Left lobe of liver (tissue), 1 donor: ENCODE data around the gene XNDC1N. TPM values are rescaled to one million over a fixed set of nuclear protein-coding genes. Genes with fewer than 3 reads are reported as not detected.

ENCODE experiments used
- total RNA-seq: library from RNA; stranded (reverse); gene quantifications from one replicate; pipeline ENCODE4 v1.2.1, GENCODE V29; 2021
- donor health status: DM: no; HTN: yes; CAD: no.

The XNDC1N gene
- total RNA-seq, 1 donor from 2014 or later: 3.4 TPM

Other genes starting within 250 kb of the XNDC1N start
- not detected for gene DEFB108B, start 95.4 kb downstream of the XNDC1N start, total RNA-seq
- gene DEFB131B, start 50.1 kb downstream of the XNDC1N start, total RNA-seq: not detected
- gene RNF121, start 452 bp upstream of the XNDC1N start, total RNA-seq: 18.5 TPM
- gene IL18BP, start 70.3 kb upstream of the XNDC1N start, total RNA-seq: 3.0 TPM
- 59.0 TPM for gene NUMA1, start 151.9 kb upstream of the XNDC1N start, total RNA-seq
- 7.6 TPM for gene LRRC51, start 152.3 kb upstream of the XNDC1N start, total RNA-seq
- 32.5 TPM for gene LAMTOR1, start 174.7 kb upstream of the XNDC1N start, total RNA-seq
- gene TOMT, start 177.3 kb upstream of the XNDC1N start, total RNA-seq: 0.43 TPM
- gene ANAPC15, start 184.1 kb upstream of the XNDC1N start, total RNA-seq: 17.8 TPM
- gene FOLR3, start 207.1 kb upstream of the XNDC1N start, total RNA-seq: 0.81 TPM